Liver (tissue), 9 donors: ENCODE data around the gene CCSAP. TPM values are rescaled to one million over a fixed set of nuclear protein-coding genes. Genes with fewer than 3 reads are reported as not detected.

Source experiments
- DNase-seq: peaks from one replicate; pipeline ENCODE4 v3.0.0-alpha.2; 2017; ENCODE audit warnings: low spot score
- H3K27ac ChIP-seq, 2 donors: one replicate each; pipeline ENCODE4 v1.7.0; 2013; ENCODE audit warnings: inconsistent platforms in 2 of 2, low read length in 2 of 2, control low read depth in 1 of 2, low read depth in 1 of 2, mild to moderate bottlenecking in 1 of 2
- H3K27me3 ChIP-seq, 4 donors: one replicate each; pipeline versions ENCODE4 v1.6.1 to v1.7.0; 2013; ENCODE audit warnings: low read length in 3 of 4, inconsistent platforms in 1 of 4, mild to moderate bottlenecking in 1 of 4, moderate library complexity in 1 of 4; ENCODE audit not compliant: control insufficient read depth in 4 of 4, insufficient read depth in 4 of 4
- H3K36me3 ChIP-seq, 4 donors: one replicate each; pipeline versions ENCODE4 v1.6.1 to v1.7.0; 2013; ENCODE audit warnings: low read length in 3 of 4, mild to moderate bottlenecking in 3 of 4, low read depth in 1 of 4, moderate library complexity in 1 of 4; ENCODE audit not compliant: control insufficient read depth in 4 of 4, insufficient read depth in 3 of 4
- H3K4me1 ChIP-seq, 4 donors: one replicate each; pipeline versions ENCODE4 v1.6.1 to v1.7.0; 2013; ENCODE audit warnings: low read length in 3 of 4, mild to moderate bottlenecking in 3 of 4, moderate library complexity in 1 of 4; ENCODE audit not compliant: control insufficient read depth in 4 of 4, insufficient read depth in 4 of 4
- H3K4me3 ChIP-seq, 3 donors: one replicate each; pipeline versions ENCODE4 v1.6.1 to v1.7.0; 2013; ENCODE audit warnings: low read length in 3 of 3, control low read depth in 1 of 3, low read depth in 1 of 3, mild to moderate bottlenecking in 1 of 3
- H3K9ac ChIP-seq, 2 donors: one replicate each; pipeline ENCODE4 v1.7.0; 2013; ENCODE audit warnings: low read length in 2 of 2, mild to moderate bottlenecking in 2 of 2, moderate library complexity in 2 of 2, control low read depth in 1 of 2, low read depth in 1 of 2
- H3K9me3 ChIP-seq, 4 donors: one replicate each; pipeline versions ENCODE4 v1.6.1 to v1.7.0; 2013; ENCODE audit warnings: low read length in 3 of 4; ENCODE audit not compliant: control insufficient read depth in 4 of 4
- FOXA1 ChIP-seq: IDR thresholded peaks from 2 replicates; pipeline ENCODE4 v1.6.1; 2016; ENCODE audit warnings: antibody characterized with exemption
- FOXA2 ChIP-seq: IDR thresholded peaks from 2 replicates; pipeline ENCODE4 v1.6.1; 2016; ENCODE audit warnings: antibody characterized with exemption
- GABPA ChIP-seq, 2 donors: IDR thresholded peaks in 1 of 2; conservative IDR thresholded peaks in 1 of 2; 2 replicates each; pipeline ENCODE4 v1.6.1; 2016; ENCODE audit warnings: antibody characterized with exemption in 2 of 2, mild to moderate bottlenecking in 1 of 2, moderate library complexity in 1 of 2
- HNF4G ChIP-seq: IDR thresholded peaks from 2 replicates; pipeline ENCODE4 v1.6.1; 2016; ENCODE audit warnings: antibody characterized with exemption
- JUND ChIP-seq, 2 donors: IDR thresholded peaks; 2 replicates each; pipeline ENCODE4 v1.6.1; 2016; ENCODE audit warnings: antibody characterized with exemption in 2 of 2
- SP1 ChIP-seq: IDR thresholded peaks from 2 replicates; pipeline ENCODE4 v1.6.1; 2018; ENCODE audit warnings: antibody characterized with exemption, mild to moderate bottlenecking
- TAF1 ChIP-seq: conservative IDR thresholded peaks from 2 replicates; pipeline ENCODE4 v1.6.1; 2016; ENCODE audit warnings: antibody characterized with exemption, mild to moderate bottlenecking
- YY1 ChIP-seq: IDR thresholded peaks from 2 replicates; pipeline ENCODE4 v1.6.1; 2016; ENCODE audit warnings: antibody characterized with exemption, mild to moderate bottlenecking
- WGBS: extraction: QIAGEN DNeasy Blood & Tissue Kit; methylation state at CpG from one replicate; pipeline ENCODE4 v1.1.7; 2013; 5-methylcytosine and 5-hydroxymethylcytosine counted together
- polyA plus RNA-seq, 2 donors: library from polyadenylated mRNA; stranded (reverse) in 1 of 2; unstranded in 1 of 2; fragments of 200-250 nt in 1 of 2; fragments of >200 nt in 1 of 2; fragmentation: Nextera tagmentation in 1 of 2; extraction: Ambion mirVana in 1 of 2; gene quantifications; one replicate each; pipeline versions ENCODE4 v1.2.1 to v1.2.3, GENCODE V29; 2013 to 2015
- total RNA-seq, 2 donors: library from RNA; depleted of rRNA; stranded (reverse); fragments of >200 nt; gene quantifications; one replicate each; pipeline ENCODE4 v1.2.3, GENCODE V29; 2014
- TF ChIP-seq, protein P1 (sequence below): fragments of 150-350 bp; IDR thresholded peaks from 2 replicates; pipeline ENCODE4 v1.5.1; 2017; ENCODE audit warnings: improper control_type of control experiment, low read depth, low read length; ENCODE audit not compliant: missing input control
- TF ChIP-seq, protein P2 (sequence below): IDR thresholded peaks from 2 replicates; pipeline ENCODE4 v1.6.1; 2016; ENCODE audit warnings: antibody characterized with exemption, mild to moderate bottlenecking
- donor health status: healthy.
- donor health status: healthy.
- donor health status: healthy.
- donor health status: healthy.
- donor health status: healthy.

CCSAP gene, protein sequence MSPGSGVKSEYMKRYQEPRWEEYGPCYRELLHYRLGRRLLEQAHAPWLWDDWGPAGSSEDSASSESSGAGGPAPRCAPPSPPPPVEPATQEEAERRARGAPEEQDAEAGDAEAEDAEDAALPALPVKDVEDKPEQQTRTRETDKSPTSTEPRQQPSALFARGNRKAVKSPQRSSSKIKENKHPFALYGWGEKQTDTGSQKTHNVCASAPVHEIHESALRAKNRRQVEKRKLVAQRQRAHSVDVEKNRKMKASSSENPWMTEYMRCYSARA
- total RNA-seq (1 to 10 TPM; 1.6 to 4.6 TPM), polyA plus RNA-seq (1 to 10 TPM in 1 of 2 donors, under 1 TPM in 1; 0.77 to 1.8 TPM)

DNA sequence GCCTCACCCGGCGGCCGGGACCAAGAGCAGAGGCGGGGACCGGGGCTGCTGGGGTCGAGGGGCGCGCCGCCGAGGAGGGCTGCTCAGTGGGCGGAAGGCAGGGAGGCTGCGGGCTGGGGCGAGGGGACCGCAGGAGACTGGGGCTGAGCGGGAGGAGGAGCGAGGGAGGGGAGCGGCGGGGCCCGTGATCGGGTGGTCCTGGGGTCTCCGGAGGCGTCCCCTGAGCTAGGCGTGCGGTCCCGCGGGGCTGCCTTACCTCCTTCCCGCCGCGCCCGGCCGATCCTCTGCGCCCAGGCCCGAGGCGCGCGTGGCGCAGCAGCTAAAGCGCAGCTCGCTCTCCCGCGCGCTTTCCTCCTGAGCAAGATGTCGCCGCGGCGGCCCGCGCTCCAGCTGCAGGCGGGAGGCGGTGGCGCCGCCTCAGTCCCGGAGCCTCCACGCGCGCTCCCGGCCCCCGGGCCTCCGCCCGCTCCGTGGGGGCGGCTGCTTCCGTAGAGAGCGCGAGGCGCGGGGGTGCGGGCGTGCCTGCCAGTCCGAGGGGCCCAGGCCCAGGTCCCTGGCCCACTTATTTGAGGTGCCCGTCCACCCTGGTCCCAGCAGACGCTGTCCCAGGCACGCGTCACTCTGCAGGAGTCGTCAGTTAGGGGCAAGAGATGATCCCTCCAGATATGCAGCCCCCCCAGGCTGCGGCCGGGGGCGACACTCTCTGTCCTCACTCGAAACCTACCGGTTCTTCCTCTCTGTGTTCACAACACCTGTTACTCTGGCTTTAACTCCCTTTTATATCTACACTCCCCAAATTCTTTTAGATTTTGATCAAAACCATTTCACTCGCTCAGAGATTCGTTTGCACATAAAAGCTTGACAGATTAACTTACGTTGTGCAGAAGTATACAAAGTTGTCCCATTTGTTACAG is at the start of gene CCSAP:
Gene CCSAP, minus strand, starts transcription at position 392 of the 914 bp plus-strand sequence. CDS start 582 bp downstream, outside the sequence.
- Histone ChIP-seq H3K4me1 (peaks cover 6 to 17% (median 11%) of the 10 kb centered on the region in 4 donors), H3K27me3 (no peaks in the 10 kb centered on the region)

DNA sequence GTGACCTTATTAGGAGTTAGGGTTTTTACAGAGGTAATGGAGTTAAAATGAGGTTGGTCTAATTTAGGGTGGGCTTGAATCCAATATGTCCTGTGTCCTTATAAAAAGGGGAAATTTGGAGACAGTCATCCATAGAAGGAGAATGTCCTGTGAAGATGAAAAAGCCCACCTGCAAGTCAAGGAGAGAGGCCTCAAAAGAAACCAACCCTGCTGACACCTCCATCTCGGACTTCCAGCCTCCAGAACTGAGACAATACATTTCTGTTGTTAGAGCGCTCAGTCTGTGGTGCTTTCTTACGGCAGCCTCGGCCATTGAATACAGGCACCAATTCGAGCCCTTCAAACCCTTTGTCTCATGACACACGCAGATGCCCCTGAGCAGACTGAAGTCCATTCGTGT is 47.3 kb upstream of the CCSAP start:
- H3K9ac ChIP-seq: no peak overlapping the region
- no peak for DNase-seq
- no peaks in the 10 kb centered on the region for H3K27me3 ChIP-seq
- peaks cover 0 to 2% (median 0%) of the 10 kb centered on the region in 4 donors for H3K9me3 ChIP-seq
- no peak overlapping the region for H3K4me3 ChIP-seq
- no peak overlapping the region for H3K27ac ChIP-seq
- no peaks in the 10 kb centered on the region for H3K36me3 ChIP-seq
- TF ChIP-seq JUND (IDR thresholded peaks at IDR 0.05) (no peak), SP1 (no peak), FOXA2 (no peak), FOXA1 (no peak), GABPA (IDR thresholded peaks at IDR 0.05 in 1 of 2, conservative IDR thresholded peaks at IDR 0.05 in 1 of 2) (no peak), TAF1 (no peak)
- TF ChIP-seq, protein P1, sequence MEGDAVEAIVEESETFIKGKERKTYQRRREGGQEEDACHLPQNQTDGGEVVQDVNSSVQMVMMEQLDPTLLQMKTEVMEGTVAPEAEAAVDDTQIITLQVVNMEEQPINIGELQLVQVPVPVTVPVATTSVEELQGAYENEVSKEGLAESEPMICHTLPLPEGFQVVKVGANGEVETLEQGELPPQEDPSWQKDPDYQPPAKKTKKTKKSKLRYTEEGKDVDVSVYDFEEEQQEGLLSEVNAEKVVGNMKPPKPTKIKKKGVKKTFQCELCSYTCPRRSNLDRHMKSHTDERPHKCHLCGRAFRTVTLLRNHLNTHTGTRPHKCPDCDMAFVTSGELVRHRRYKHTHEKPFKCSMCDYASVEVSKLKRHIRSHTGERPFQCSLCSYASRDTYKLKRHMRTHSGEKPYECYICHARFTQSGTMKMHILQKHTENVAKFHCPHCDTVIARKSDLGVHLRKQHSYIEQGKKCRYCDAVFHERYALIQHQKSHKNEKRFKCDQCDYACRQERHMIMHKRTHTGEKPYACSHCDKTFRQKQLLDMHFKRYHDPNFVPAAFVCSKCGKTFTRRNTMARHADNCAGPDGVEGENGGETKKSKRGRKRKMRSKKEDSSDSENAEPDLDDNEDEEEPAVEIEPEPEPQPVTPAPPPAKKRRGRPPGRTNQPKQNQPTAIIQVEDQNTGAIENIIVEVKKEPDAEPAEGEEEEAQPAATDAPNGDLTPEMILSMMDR: no peak
- TF ChIP-seq, protein P2, sequence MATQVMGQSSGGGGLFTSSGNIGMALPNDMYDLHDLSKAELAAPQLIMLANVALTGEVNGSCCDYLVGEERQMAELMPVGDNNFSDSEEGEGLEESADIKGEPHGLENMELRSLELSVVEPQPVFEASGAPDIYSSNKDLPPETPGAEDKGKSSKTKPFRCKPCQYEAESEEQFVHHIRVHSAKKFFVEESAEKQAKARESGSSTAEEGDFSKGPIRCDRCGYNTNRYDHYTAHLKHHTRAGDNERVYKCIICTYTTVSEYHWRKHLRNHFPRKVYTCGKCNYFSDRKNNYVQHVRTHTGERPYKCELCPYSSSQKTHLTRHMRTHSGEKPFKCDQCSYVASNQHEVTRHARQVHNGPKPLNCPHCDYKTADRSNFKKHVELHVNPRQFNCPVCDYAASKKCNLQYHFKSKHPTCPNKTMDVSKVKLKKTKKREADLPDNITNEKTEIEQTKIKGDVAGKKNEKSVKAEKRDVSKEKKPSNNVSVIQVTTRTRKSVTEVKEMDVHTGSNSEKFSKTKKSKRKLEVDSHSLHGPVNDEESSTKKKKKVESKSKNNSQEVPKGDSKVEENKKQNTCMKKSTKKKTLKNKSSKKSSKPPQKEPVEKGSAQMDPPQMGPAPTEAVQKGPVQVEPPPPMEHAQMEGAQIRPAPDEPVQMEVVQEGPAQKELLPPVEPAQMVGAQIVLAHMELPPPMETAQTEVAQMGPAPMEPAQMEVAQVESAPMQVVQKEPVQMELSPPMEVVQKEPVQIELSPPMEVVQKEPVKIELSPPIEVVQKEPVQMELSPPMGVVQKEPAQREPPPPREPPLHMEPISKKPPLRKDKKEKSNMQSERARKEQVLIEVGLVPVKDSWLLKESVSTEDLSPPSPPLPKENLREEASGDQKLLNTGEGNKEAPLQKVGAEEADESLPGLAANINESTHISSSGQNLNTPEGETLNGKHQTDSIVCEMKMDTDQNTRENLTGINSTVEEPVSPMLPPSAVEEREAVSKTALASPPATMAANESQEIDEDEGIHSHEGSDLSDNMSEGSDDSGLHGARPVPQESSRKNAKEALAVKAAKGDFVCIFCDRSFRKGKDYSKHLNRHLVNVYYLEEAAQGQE: no peak
- no peaks in the 10 kb centered on the region for H3K4me1 ChIP-seq
- 89% methylated on average over 7 of the region's 7 CpGs for WGBS

More for the DNA sequence above, at the start of gene CCSAP:
- DNase-seq: no peak
- TF ChIP-seq YY1: peak; percentile 18
- no peak for TF ChIP-seq HNF4G
- Histone ChIP-seq H3K27ac (peak within 1 kb of the TSS; percentile 76 to 87), H3K4me3 (peak within 1 kb of the TSS; percentile 65 to 97 (median 93)), H3K9ac (peak within 1 kb of the TSS; percentile 27 to 36), H3K36me3 (no peaks in the 10 kb centered on the region), H3K9me3 (no peaks in the 10 kb centered on the region)
- WGBS: under 1% methylated on average over 83 of the region's 83 CpGs
